GM21717 (cell line): ENCODE results near the gene TPT1.
"Not testable (repeated sequence)": the region's sequence is repeated elsewhere in the genome, so short reads cannot be mapped to it uniquely, and the experiment has no call there.

Source experiments
- ATAC-seq: cut with Tn5 transposase; IDR thresholded peaks from one replicate; pipeline ENCODE4 v1.9.1; 2021; ENCODE audit warnings: mild to moderate bottlenecking, moderate library complexity; ENCODE audit not compliant: unreplicated experiment

TPT1 gene

GRCh38 chr13:45303866-45304265, 37.1 kb downstream of the TPT1 start:
- ATAC-seq = no peak

DNA sequence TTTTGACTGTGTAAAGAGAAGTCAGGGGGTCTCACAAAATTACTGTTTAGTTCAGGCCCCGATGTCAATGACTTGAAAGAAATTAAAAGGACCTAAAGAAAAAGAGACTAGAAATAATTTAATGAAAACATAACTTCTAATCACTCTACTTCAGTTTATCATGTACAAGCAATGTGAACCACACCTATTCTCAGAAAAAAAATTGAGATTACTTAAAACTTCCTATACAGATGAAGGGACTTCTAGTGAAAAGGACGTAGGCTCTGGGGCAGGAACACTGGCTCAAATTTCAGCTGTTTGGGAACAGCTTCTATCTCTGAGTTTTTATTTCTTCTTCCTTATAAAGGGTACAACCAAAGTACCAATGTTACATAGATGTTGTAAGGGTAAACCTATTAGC, 38.0 kb downstream of the TPT1 start:
- ATAC-seq = no peak

GRCh38 chr13:45302507-45302906, 38.5 kb downstream of the TPT1 start:
- ATAC-seq = no peak

GRCh38 chr13:45301263-45301662, 39.7 kb downstream of the TPT1 start:
- no peak for ATAC-seq

GRCh38 chr13:45300190-45300985, 40.6 kb downstream of the TPT1 start:
- ATAC-seq = no peak

DNA sequence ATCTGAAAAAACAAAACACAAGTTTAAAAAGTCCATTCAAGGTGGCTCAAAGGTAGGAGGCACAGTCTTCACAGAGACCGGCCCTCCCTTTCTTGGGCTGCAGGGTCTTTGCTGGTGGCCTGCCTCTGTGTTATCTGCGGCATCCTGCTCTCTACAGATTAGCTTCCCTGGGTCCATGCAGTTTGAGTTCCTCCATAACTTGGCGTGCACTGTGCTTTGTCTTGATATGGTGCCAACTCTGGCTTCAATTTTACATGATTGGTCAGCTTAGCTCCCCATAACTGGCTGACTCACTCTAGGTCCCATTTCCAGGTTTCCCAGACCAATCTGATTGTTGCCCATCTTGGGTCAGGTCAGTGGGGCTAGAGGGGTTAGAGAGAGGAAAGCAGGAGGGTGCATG, 41.8 kb downstream of the TPT1 start:
- ATAC-seq = no peak

DNA sequence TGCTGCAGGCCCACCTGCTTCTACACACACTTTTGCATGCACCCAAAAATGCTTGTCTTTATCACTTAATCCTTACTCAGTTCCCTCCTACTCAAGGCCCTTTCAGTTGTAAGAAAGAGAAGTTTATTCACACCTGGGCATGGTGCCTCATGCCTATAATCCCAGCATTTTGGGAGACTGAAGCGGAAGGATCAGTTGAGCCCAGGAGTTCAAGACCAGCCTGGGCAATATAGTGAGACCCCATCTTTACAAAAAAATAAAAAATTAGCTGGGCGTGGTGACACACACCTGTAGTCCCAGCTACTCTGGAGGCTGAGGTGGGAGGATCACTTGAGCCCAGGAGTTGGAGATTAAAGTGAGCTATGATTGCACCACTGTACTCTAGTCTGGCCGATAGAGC, 42.4 kb downstream of the TPT1 start:
- not testable (repeated sequence) for ATAC-seq

- no peak for ATAC-seq
Measured at GRCh38 chr13:45298206-45298505, 42.8 kb downstream of the TPT1 start.

GRCh38 chr13:45297456-45298205, 43.4 kb downstream of the TPT1 start:
- ATAC-seq = no peak

- ATAC-seq = no peak
Measured at GRCh38 chr13:45296259-45296658, 44.7 kb downstream of the TPT1 start.

- no peak for ATAC-seq
Measured at GRCh38 chr13:45295536-45295935, 45.4 kb downstream of the TPT1 start.

DNA sequence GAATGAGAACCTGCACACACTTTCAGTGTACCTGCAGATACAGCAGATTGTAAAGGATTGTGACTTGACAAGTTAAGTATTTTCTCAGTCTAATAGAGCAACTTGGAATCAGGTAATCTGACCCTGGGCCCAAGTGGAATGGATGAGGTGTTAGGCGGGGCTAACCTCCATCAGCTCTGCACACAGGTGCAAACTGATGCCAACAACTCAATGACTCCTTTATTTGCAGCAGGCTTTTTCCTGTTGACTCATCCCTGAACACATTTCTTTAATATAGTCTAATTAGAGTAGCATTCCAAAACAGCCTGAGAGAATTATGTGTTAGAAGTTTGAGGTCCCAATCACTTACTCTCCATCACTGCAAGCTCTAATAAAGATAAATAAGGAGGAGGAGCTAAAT, 48.8 kb downstream of the TPT1 start:
- ATAC-seq = no peak

DNA sequence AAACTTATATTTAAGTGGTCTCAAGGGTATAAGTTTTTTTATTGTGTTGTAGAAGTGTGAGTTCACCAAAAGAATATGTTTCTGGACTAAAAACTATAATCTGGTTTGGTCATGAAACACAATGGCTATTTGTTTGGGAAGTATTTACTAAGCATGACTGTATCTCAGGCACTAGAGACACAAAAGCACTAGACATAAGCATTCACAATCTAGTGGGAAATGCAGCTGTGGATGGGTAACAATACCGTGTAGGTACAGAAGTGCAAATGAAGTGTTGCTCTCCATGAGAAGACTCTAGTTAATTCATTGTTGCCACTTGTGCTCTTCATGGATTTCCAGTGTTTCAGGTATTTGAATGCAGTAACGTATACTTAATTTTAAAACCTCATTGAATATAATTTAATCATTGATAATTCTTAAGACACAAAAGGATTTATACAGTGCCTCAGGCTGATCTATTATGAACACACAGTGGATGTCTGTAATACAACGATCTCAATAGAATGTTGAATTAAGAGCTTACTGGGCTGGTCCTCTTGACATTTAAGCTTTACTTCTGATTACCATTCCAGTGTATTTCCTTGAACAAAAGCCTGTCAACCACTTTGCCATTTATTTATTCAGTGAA, 50.9 kb downstream of the TPT1 start:
- ATAC-seq = no peak
